Gastroesophageal sphincter (tissue), 4 donors: Measurements from ENCODE around the gene MYADML2. TPM values are rescaled to one million over a fixed set of nuclear protein-coding genes. Genes with fewer than 3 reads are reported as not detected.
A peak's percentile ranks its signal among the peaks of the same experiment; 100 is the strongest.

Source experiments
- ATAC-seq: fragments of 150-250 bp; one replicate; pipeline ENCODE4 v1.9.1; 2016; ENCODE audit warnings: mild to moderate bottlenecking, moderate library complexity
- H3K27ac ChIP-seq, 4 donors: fragments of 200-600 bp; sonication (generic) in 3 of 4; 1 replicate in 3 of 4; 2 replicates in 1 of 4; pipeline ENCODE4 v1.5.1; 2016 to 2019
- H3K27me3 ChIP-seq: fragments of 200-600 bp; sonication (generic); one replicate; pipeline ENCODE4 v1.5.1; 2019
- H3K36me3 ChIP-seq, 2 donors: fragments of 200-600 bp; sonication (generic); one replicate each; pipeline ENCODE4 v1.5.1; 2019; ENCODE audit warnings: control low read depth in 1 of 2
- H3K4me1 ChIP-seq, 3 donors: fragments of 200-600 bp; sonication (generic); 1 replicate in 2 of 3; 2 replicates in 1 of 3; pipeline ENCODE4 v1.5.1; 2016 to 2019; ENCODE audit warnings: control low read depth in 2 of 3
- H3K4me3 ChIP-seq, 2 donors: fragments of 200-600 bp; sonication (generic); one replicate each; pipeline ENCODE4 v1.5.1; 2019; ENCODE audit warnings: mild to moderate bottlenecking in 1 of 2, moderate library complexity in 1 of 2
- H3K9me3 ChIP-seq, 3 donors: fragments of 200-600 bp; sonication (generic); one replicate each; pipeline ENCODE4 v1.5.1; 2017 to 2019; ENCODE audit warnings: control low read depth in 2 of 3
- CTCF ChIP-seq, 4 experiments: fragments of 200-600 bp in 2 of 4; fragments of 450-650 bp in 2 of 4; sonication (generic) in 1 of 4; IDR thresholded peaks; one replicate each; pipeline ENCODE4 v1.5.1; 2017 to 2019; ENCODE audit warnings: antibody characterized with exemption in 4 of 4, mild to moderate bottlenecking in 2 of 4, moderate library complexity in 2 of 4
- EP300 ChIP-seq: sonication (generic); formaldehyde crosslinking; IDR thresholded peaks from one replicate; pipeline ENCODE4 v1.6.1; 2017; ENCODE audit warnings: antibody characterized with exemption, mild to moderate bottlenecking
- POLR2A ChIP-seq, 2 donors: fragments of 450-650 bp; IDR thresholded peaks; one replicate each; pipeline ENCODE4 v1.6.1; 2017; ENCODE audit warnings: antibody characterized with exemption in 2 of 2, mild to moderate bottlenecking in 2 of 2, moderate library complexity in 1 of 2
- POLR2AphosphoS5 ChIP-seq: sonication (generic); formaldehyde crosslinking; IDR thresholded peaks from one replicate; pipeline ENCODE4 v1.6.1; 2017; ENCODE audit warnings: antibody characterized with exemption
- WGBS, 2 donors: methylation state at CpG; one replicate each; pipeline ENCODE4 v1.1.5; 2018; ENCODE audit warnings: low coverage in 1 of 2; 5-methylcytosine and 5-hydroxymethylcytosine counted together
- total RNA-seq, 4 donors: library from RNA; depleted of rRNA; stranded (reverse); fragments of >200 nt; gene quantifications; one replicate each; pipeline ENCODE4 v1.1.0, GENCODE V29; 2016

MYADML2 gene
- total RNA-seq, 4 donors from 2014 or later = not detected

DNA sequence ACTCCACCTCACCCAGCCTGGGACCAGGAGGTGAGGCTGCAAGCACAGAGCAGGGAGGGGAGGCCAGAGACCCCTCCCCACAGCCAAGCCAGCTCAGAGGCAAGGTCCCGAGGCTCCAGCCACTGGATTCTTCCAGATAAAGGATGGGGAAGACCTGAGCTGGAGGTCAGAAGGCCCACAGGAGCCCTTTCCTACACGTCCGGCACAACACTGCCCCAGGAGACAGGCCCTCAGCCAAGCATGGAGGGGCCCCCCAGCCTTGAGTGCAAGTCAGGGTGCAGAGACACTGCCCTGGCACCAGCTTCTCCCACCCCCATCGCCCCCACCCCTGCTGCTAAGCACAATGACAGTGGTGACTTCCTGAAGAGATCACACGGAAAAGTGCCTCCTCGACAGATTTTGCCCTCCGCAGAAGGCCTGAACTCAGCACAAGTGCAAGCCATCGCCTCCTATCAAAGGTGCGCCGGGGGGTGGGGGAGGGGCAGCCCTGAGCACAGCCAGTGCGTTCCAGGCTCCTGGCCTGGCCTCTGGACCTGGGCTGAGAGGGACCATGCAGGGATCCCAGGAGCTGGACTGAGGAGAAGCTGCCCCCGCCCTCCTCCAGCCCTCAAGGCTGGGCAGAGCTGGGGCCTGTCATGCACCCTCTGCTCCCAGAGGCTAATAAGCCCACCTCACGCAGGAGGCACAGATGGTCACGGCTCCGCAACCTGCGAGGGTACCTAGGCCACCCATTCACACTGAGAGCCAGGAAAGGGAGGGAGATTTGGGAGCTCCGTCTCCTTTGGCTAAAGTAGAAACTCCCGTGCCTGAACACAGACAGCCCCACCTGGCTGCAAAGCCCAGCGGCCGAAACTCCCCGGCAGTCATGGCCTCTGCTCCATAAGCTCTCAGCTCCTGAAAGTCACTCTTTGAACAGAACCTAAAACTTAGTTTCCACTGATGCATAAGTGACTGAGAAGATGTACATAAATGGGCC, 22.2 kb downstream of the MYADML2 start:
- no peak for ATAC-seq
- Histone ChIP-seq H3K4me1 (peaks cover 0 to 78% (median 52%) of the 10 kb centered on the region in 3 donors), H3K9me3 (no peaks in the 10 kb centered on the region), H3K27me3 (peaks cover 18% of the 10 kb centered on the region), H3K36me3 (peaks cover 0 to 27% of the 10 kb centered on the region in 2 donors), H3K27ac (peak overlapping the region in 3 of 4 donors; percentile 71 to 99 (median 98)), H3K4me3 (peak overlapping the region in 1 of 2 donors; percentile 6)
- no peak for TF ChIP-seq POLR2A (IDR thresholded peaks at IDR 0.05)
- no peak for TF ChIP-seq CTCF (IDR thresholded peaks at IDR 0.05)
- no peak for TF ChIP-seq EP300
- no peak for TF ChIP-seq POLR2AphosphoS5
- WGBS, 2 donors = 87% methylated on average over 4 of the region's 21 CpGs; no CpG with 5 or more reads in 1 of the 2 donors

- peaks cover 0 to 38% of the 10 kb centered on the region in 2 donors for H3K36me3 ChIP-seq
- peak overlapping the region in 3 of 4 donors; percentile 71 to 99 (median 98) for H3K27ac ChIP-seq
- TF ChIP-seq EP300 (no peak), POLR2A (IDR thresholded peaks at IDR 0.05) (no peak), CTCF (IDR thresholded peaks at IDR 0.05) (no peak), POLR2AphosphoS5 (no peak)
- H3K9me3 ChIP-seq = no peaks in the 10 kb centered on the region
- H3K4me1 ChIP-seq = peaks cover 0 to 86% (median 49%) of the 10 kb centered on the region in 3 donors
- WGBS, 2 donors = 0% methylated on average over 7 of the region's 32 CpGs; no CpG with 5 or more reads in 1 of the 2 donors
- H3K27me3 ChIP-seq = peaks cover 6% of the 10 kb centered on the region
- peak overlapping the region in 1 of 2 donors; percentile 42 for H3K4me3 ChIP-seq
- peak; percentile 17 for ATAC-seq
Measured at GRCh38 chr17:81923302-81924260, 23.5 kb downstream of the MYADML2 start.

GRCh38 chr17:81922566-81923301, 24.3 kb downstream of the MYADML2 start:
- Histone ChIP-seq H3K9me3 (no peaks in the 10 kb centered on the region), H3K27ac (peak overlapping the region in 3 of 4 donors; percentile 71 to 99 (median 98)), H3K4me1 (peaks cover 0 to 83% (median 45%) of the 10 kb centered on the region in 3 donors), H3K36me3 (peaks cover 0 to 38% of the 10 kb centered on the region in 2 donors), H3K4me3 (peak overlapping the region in 1 of 2 donors; percentile 42), H3K27me3 (no peaks in the 10 kb centered on the region)
- 90 to 94% methylated on average over 9 to 12 of the region's 58 CpGs for WGBS, 2 donors
- no peak for ATAC-seq
- no peak for TF ChIP-seq EP300
- TF ChIP-seq CTCF (IDR thresholded peaks at IDR 0.05) = no peak
- TF ChIP-seq POLR2A (IDR thresholded peaks at IDR 0.05) = no peak
- TF ChIP-seq POLR2AphosphoS5 = no peak

- Histone ChIP-seq H3K4me3 (peak overlapping the region in 1 of 2 donors; percentile 42), H3K27me3 (no peaks in the 10 kb centered on the region), H3K36me3 (peaks cover 0 to 38% of the 10 kb centered on the region in 2 donors), H3K9me3 (no peaks in the 10 kb centered on the region), H3K27ac (peak overlapping the region in 2 of 4 donors; percentile 71 to 98), H3K4me1 (peaks cover 1 to 88% (median 49%) of the 10 kb centered on the region in 3 donors)
- TF ChIP-seq CTCF (IDR thresholded peaks at IDR 0.05) = no peak
- TF ChIP-seq POLR2A (IDR thresholded peaks at IDR 0.05) = no peak
- TF ChIP-seq POLR2AphosphoS5 = no peak
- TF ChIP-seq EP300 = no peak
- WGBS, 2 donors = 100% methylated on average over 1 of the region's 23 CpGs; no CpG with 5 or more reads in 1 of the 2 donors
- no peak for ATAC-seq
Measured at GRCh38 chr17:81921996-81922565, 25.0 kb downstream of the MYADML2 start.
